ENCODE data around the gene ZNF284. TPM values are rescaled to one million over a fixed set of nuclear protein-coding genes. Genes with fewer than 3 reads are reported as not detected.

Gene ZNF284
- total RNA-seq, 1 donor from 2014 or later: 3.2 TPM

GRCh38 chr19:44092108-44092507 is 20.1 kb downstream of the ZNF284 start:
- Mint-ChIP-seq H3K27ac (ENCODE audit: unreplicated experiment) (no peak overlapping the region), H3K9me3 (ENCODE audit: low read depth) (no peaks in the 10 kb centered on the region), H3K27me3 (ENCODE audit: low read depth) (no peaks in the 10 kb centered on the region), H3K4me1 (ENCODE audit: low read depth) (peaks cover 13% of the 10 kb centered on the region), H3K4me3 (ENCODE audit: unreplicated experiment) (no peak overlapping the region), H3K36me3 (ENCODE audit: low read depth) (peaks cover 6% of the 10 kb centered on the region)
- no peak for TF ChIP-seq CTCF (IDR thresholded peaks at IDR 0.05)
- no peak for DNase-seq (ENCODE audit: low spot score)

GRCh38 chr19:44093931-44094765 is 22.2 kb downstream of the ZNF284 start, which contains the start of gene ZNF224:
Gene ZNF224 (plus strand): TSS chr19:44094361. CDS start chr19:44097874, 3,513 bp downstream.
- peaks cover 13% of the 10 kb centered on the region for H3K4me1 Mint-ChIP-seq (ENCODE audit: low read depth)
- H3K36me3 Mint-ChIP-seq (ENCODE audit: low read depth): peaks cover 14% of the 10 kb centered on the region
- peak; percentile 97 for DNase-seq (ENCODE audit: low spot score)
- H3K27ac Mint-ChIP-seq (ENCODE audit: unreplicated experiment): peak within 1 kb of the TSS; percentile 83
- H3K9me3 Mint-ChIP-seq (ENCODE audit: low read depth): no peaks in the 10 kb centered on the region
- no peaks in the 10 kb centered on the region for H3K27me3 Mint-ChIP-seq (ENCODE audit: low read depth)
- peak within 1 kb of the TSS; percentile 98 for H3K4me3 Mint-ChIP-seq (ENCODE audit: unreplicated experiment)
- no peak for TF ChIP-seq CTCF (IDR thresholded peaks at IDR 0.05)

- peaks cover 58% of the 10 kb centered on the region for H3K36me3 Mint-ChIP-seq (ENCODE audit: low read depth)
- TF ChIP-seq CTCF (IDR thresholded peaks at IDR 0.05): no peak
- DNase-seq (ENCODE audit: low spot score): no peak
- H3K27ac Mint-ChIP-seq (ENCODE audit: unreplicated experiment): no peak overlapping the region
- no peaks in the 10 kb centered on the region for H3K27me3 Mint-ChIP-seq (ENCODE audit: low read depth)
- no peak overlapping the region for H3K4me3 Mint-ChIP-seq (ENCODE audit: unreplicated experiment)
- peaks cover 9% of the 10 kb centered on the region for H3K4me1 Mint-ChIP-seq (ENCODE audit: low read depth)
- peaks cover 54% of the 10 kb centered on the region for H3K9me3 Mint-ChIP-seq (ENCODE audit: low read depth)
Observed at GRCh38 chr19:44107751-44108150, 35.8 kb downstream of the ZNF284 start.

GRCh38 chr19:44109458-44109857 is 37.5 kb downstream of the ZNF284 start:
- no peak overlapping the region for H3K27ac Mint-ChIP-seq (ENCODE audit: unreplicated experiment)
- H3K27me3 Mint-ChIP-seq (ENCODE audit: low read depth): no peaks in the 10 kb centered on the region
- peaks cover 44% of the 10 kb centered on the region for H3K36me3 Mint-ChIP-seq (ENCODE audit: low read depth)
- H3K4me3 Mint-ChIP-seq (ENCODE audit: unreplicated experiment): no peak overlapping the region
- TF ChIP-seq CTCF (IDR thresholded peaks at IDR 0.05): no peak
- peaks cover 15% of the 10 kb centered on the region for H3K4me1 Mint-ChIP-seq (ENCODE audit: low read depth)
- H3K9me3 Mint-ChIP-seq (ENCODE audit: low read depth): peaks cover 44% of the 10 kb centered on the region
- no peak for DNase-seq (ENCODE audit: low spot score)

GRCh38 chr19:44111910-44112463 is 40.0 kb downstream of the ZNF284 start:
- H3K9me3 Mint-ChIP-seq (ENCODE audit: low read depth): peaks cover 30% of the 10 kb centered on the region
- no peak for TF ChIP-seq CTCF (IDR thresholded peaks at IDR 0.05)
- H3K4me1 Mint-ChIP-seq (ENCODE audit: low read depth): peaks cover 21% of the 10 kb centered on the region
- no peak for DNase-seq (ENCODE audit: low spot score)
- peak overlapping the region; percentile 94 for H3K4me3 Mint-ChIP-seq (ENCODE audit: unreplicated experiment)
- peaks cover 25% of the 10 kb centered on the region for H3K36me3 Mint-ChIP-seq (ENCODE audit: low read depth)
- peak overlapping the region; percentile 98 for H3K27ac Mint-ChIP-seq (ENCODE audit: unreplicated experiment)
- no peaks in the 10 kb centered on the region for H3K27me3 Mint-ChIP-seq (ENCODE audit: low read depth)
